HG03066 (cell line): ENCODE data around the gene HECTD4.
"Not testable (repeated sequence)": the region's sequence is repeated elsewhere in the genome, so short reads cannot be mapped to it uniquely, and the experiment has no call there.

Experiments used
- ATAC-seq: cut with Tn5 transposase; IDR thresholded peaks from one replicate; pipeline ENCODE4 v1.9.1; 2021; ENCODE audit warnings: low read depth; ENCODE audit not compliant: unreplicated experiment

HECTD4 gene

DNA sequence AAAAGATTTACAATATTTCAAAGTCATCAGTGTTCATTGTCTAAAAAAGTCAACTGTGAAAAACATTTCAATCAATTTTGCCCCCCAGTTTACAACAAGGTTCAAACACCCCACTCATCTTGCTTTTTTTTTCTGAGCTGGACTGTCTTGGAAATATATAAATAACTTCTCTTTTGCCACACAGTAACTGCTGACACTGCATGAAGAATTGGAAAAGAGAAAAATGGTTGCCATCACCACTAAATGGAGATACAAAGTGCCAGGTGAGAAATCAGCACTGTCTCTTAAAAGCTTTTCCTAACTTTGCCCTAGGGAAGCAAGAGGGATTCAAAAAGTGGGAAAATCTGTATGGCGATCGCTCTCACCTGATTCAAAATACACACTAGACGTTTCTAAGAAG is 155.5 kb downstream of the HECTD4 start:
- ATAC-seq = no peak

DNA sequence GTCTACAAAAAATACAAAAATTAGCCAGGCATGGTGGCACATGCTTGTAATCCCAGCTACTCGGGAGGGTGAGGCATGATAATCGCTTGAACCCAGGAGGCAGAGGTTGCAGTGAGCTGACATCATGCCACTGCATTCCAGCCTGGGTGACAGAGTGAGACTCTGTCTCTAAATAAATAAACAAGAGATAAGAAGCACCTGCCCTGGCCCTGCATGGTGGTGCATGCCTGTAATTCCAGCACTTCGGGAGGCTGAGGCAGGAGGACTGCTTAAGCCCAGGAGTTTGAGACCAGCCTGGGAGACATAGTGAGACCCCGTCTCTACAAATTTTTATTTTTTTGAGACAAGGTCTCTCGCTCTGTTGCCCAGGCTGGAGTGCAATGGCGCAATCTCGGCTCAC is 161.6 kb downstream of the HECTD4 start:
- not testable (repeated sequence) for ATAC-seq

DNA sequence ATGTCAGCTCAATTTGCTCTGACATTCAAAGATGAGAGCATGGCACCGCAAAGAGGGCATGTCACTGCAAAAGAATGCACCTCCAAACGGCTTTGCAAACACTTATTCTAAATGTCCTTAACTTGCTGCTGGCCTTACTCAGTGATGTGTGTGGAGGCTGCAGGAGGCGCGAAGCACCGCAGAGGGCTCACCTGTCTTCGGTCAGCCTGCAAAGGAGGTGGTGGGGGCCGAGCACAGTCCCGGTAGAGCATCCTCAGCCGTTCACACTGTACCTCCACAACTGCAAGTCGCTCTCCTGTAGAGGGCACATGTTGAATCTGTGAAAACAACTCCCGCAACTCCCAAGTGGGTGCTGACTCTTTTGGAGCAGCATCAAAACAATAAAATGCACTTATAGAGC is 163.0 kb downstream of the HECTD4 start:
- no peak for ATAC-seq

DNA sequence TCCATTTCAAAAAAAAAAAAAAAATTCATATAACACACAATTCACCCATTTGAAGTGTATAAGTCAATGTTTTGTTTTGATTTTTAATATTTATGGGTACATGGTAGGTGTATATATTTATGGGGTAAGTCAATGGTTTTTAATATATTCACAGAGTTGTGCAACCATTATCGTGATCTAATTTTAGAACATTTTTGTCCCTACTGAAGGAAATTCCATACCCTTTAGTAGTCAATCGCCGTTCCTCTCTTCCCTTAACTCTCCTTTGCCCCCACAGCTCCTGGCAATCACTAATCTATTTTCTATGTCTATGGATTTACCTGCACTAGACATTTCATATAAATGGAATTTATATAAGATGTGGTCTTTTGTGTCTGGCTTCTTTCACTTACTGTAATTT is 164.1 kb downstream of the HECTD4 start:
- ATAC-seq = no peak

- ATAC-seq = no peak
Measured at GRCh38 chr12:112217647-112218046, 164.6 kb downstream of the HECTD4 start.

DNA sequence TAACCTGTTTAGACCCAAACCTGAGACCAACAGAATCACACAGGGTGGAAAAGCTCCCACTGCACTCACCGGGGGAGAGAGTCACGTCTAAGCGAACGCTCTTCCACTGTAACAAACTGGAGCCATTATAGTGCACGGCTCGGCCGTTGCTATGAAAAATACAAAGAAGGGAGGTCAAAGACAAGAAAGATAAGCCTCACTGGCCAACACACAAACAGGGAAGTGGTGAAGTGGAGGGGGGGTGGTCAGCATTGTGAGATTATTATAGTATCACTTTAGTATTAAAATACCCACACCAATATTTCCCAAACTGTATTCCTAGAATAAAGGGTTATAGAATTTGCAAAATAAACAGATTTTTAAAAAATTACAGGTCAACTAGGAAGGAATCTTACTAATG is 166.0 kb downstream of the HECTD4 start:
- ATAC-seq = no peak

DNA sequence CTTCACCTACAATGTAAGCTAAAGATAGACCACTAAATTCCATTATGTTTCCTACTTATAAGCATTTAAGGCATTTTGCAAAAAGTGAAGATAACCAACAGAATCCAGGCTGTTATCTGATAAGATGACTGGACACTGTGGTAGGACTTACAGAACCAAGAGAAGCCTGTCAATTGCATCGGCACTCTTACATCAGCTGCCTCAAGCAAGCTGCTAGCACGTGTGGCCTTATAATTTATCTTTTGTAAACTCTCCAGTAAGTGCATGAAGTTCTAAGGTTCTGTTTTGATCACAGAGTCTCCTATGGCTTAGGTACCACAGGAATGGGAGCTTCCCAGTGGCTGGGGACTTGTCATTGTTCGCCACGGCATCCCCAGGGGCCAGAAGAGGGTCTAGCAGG is 168.2 kb downstream of the HECTD4 start:
- ATAC-seq = no peak

GRCh38 chr12:112208301-112208910 is 173.8 kb downstream of the HECTD4 start:
- ATAC-seq = no peak

DNA sequence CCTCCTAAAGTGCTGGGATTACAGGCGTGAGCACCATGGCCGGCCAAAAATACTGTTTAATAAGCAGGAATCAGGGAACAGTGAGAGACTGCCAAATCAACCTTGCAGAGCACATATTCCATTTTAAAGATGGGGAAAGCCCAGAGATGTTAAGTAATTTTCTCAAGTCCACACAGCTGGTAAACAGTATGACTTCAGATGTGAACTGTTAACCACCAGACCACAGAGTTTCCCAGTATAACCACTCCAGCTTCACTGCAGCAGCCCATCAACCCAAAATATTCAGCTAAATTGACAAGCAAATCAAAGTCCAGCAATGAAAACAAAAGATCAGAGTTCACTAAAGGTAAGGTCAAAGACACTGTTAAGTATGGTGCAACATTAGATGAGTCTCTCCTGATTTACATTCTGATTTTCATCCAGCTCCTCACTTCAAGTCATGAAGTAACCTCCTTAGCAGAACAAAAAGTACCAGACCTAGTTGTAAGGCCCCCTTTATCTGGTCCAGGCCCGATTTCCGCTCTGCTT is 174.8 kb downstream of the HECTD4 start:
- no peak for ATAC-seq

GRCh38 chr12:112206944-112207343 is 175.3 kb downstream of the HECTD4 start:
- no peak for ATAC-seq

DNA sequence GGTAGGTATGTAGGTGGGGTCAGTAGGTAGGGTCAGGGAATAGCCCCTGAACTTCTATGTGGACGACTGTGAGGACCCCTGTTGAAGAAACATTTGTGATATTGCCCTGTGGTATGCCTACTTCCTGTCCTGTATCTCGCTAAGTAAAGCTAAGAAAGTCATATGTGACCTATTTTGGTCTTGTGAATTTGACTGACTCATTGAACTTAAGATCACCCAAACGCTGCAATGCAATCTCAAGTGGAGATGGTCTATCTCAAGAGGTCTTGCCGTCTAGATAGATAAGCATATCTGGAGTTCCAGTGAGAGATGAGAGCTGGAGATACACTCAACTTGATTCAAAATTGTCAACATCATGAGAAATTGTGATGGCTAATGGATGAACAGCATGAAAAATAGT is 183.1 kb downstream of the HECTD4 start:
- no peak for ATAC-seq

GRCh38 chr12:112198120-112198733 is 184.0 kb downstream of the HECTD4 start:
- ATAC-seq = no peak

- no peak for ATAC-seq
Measured at GRCh38 chr12:112196196-112196875, 185.9 kb downstream of the HECTD4 start.

GRCh38 chr12:112194601-112195247 is 187.5 kb downstream of the HECTD4 start:
- no peak for ATAC-seq

- no peak for ATAC-seq
Measured at GRCh38 chr12:112192475-112192874, 189.8 kb downstream of the HECTD4 start.

DNA sequence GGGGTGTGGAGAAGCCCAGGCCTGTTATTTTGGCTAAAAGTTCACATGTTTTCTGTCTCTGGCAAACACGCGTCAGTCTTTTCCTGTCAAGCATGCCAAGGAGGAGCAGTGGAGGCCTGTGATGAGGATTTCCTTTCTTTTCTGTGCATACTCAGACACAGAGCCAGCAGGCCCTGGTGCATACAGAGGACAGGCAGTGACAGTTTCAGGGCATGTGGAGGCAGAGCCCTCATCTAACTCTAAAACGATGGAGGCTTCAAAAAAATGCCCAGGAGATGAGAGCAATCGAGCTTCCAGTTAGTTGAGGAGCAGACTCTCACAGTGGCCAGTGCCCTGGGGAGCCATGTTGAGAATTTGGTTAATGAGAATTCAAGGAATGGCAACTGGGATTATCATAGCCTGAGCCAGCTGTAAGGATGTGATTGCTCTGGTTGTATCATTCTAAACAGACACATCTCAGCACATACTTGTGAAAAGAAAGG is 190.3 kb downstream of the HECTD4 start:
- ATAC-seq = no peak

GRCh38 chr12:112191201-112191600 is 191.0 kb downstream of the HECTD4 start:
- no peak for ATAC-seq

- no peak for ATAC-seq
Measured at GRCh38 chr12:112190231-112191025, 191.8 kb downstream of the HECTD4 start.

DNA sequence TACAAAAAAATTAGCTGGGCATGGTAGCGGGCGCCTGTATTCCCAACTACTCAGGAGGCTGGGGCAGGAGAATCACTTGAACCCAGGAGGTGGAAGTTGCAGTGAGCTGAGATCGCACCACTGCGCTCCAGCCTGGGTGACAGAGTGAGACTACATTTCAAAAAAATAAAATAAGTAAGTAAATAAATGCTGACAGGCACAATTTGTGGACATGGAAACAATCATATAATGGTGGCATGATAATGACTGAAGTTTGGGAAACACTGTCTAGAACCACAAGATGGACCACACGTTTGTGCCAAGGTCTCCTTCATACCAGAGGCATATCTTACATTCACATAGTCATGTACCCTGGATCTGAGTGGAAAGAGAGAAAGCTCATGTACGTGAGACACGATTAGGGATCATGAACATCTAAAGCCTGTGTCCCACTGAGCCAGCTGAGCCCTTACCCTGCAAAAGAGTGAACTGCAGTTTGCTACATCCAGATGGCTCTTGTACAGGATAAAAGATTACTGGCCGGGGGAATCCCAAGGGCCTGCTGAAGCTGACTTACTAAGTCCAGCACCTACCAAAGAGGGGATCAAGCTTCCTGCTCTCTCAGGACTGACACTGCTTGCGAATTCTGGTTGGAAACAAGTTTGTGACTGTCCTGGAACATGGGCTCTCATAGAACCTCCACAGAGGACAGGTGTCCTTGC is 194.0 kb downstream of the HECTD4 start:
- ATAC-seq = no peak
